ENCODE data around the gene LFNG.
A peak's percentile ranks its signal among the peaks of the same experiment; 100 is the strongest.
"Not testable (repeated sequence)": the region's sequence is repeated elsewhere in the genome, so short reads cannot be mapped to it uniquely, and the experiment has no call there.

Gene LFNG

DNA sequence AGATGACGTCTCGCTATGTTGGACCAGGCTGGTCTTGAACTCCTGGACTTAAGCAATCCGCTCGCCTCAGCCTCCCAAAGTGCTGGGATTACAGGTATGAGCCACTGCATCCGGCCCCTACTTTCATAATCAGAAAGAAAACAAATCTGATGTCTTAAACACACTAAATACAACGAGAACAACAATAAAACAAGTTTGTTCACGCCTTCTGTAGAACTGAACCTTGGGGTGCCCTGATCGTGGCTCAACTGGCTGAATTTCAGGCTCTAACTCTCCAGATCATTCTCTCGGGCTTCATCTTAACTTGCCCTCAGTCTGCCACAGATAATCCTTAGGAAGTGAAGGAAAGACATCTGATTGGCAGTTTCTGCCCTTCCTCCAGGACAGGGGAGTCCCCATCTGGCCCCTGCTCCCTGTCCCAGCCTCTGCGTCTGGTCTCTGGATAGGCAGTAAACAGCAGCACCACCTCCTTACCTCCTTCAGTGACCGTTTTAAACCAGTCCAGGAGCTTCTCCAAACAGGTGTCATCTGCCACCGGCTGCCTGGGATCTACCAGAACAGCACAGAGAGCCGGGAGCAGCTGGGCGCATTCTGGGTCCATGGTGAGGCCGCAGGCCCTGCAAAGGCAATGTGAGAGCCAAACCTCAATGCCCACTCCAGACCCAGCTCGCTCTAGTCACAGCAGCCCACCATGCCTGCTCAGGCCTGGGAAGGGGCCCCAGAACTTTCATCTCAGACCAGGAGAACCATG lies 34.4 kb downstream of the LFNG start:
- DNase-seq: peak; percentile 32

DNA sequence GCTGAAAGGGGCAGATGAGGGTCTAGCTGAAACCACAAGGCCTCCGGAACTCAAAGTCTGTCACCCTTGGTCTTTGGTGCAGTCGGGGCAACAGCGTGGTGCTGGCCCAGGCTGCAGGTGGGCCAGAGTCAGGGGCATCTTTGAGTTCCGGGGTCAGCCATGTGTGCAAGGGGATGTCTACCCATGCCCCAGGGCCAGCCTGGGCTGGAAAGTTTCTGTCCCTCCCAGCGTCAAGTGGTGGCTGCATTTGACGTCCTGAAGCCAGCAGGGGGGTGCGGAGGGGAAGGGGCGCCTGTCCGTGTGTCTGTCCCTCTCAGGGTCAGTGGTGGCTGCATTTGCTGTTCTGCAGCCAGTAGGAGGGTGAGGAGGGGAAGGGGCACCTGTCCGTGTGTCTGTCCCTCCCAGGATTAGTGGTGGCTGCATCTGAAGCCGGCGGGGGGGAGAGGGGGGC lies 35.1 kb downstream of the LFNG start:
- DNase-seq: no peak

DNA sequence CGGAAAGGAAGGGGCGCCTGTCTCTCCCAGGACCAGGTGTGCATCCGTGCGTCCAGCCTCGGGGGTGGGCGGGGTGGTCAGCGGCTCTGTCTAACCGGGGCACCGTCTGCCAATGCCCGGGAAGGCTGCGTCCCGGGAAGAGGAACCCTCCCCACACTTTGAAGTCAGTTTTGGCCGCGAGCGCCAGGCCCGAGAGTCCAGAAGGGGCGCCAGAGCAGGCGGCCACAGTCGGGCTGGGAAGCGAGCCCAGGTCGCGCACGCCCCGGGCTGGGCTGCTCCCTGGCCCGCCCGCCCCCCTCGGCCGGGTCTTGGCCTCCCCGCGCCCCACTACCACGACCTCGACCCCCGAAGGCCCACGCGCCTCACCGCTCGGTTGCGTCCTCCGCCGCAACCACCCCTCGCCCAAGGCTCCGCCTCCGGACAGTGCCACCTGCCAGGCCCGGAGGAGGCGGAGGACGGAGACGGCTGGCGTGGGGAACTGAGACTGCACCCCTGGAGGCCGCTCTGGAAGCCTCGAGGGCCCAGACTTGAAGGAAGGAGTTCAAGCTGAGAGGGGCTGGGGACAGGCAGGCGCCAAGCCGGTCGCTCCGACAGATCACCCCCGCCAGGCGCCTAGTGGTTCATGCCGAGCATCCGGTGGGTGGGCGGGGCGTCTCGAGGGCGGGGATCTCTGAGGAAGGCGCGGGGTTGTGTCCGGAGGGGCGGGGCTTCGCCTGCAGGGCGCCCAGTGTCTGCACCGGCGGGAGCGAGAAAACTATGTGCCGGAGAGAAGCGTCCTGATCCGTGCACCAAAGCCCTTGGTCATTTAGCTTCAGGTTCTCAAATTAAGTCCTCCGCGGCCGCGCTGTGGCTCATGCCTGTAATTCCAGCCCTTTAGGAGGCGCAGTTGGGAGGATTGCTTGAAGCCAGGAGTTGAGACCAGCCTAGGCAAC lies 35.8 kb downstream of the LFNG start, which contains the start of gene BRAT1:
Gene BRAT1 (minus strand): TSS at position 404 of the 932 bp plus-strand sequence. CDS start 1,093 bp downstream, outside the sequence.
- peak; percentile 89 for DNase-seq

DNA sequence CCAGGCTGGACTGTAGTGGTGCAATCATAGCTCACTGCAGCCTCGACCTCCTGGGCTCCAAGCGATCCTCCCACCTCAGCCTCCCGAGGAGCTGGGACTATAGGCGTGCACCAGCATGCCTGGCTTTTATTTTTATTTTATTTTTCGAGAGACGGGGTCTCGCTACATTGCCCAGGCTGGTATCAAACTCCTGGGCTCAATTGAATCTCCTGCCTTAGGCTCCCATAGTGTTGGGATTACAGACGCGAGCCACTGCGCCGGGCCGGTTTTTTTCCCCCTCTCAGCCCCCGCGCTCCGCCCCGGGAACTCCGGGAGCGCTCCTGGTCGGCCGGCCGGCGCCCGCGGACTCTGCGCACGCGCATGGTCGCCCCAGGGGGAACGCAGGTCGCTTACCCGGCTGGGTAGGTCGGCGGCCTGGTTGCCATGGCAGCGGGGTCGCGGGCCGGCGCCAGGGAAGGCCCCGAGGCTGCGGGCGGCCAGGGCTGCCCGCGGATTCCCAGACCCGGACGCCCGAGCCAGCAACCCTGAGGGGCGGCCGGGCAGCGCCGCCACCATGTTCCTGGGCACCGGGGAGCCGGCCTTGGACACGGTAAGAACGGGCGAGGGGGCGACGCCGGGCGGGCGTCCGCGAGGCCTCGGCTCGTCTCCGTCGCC lies 39.2 kb downstream of the LFNG start, which contains the start of gene IQCE:
Gene IQCE (plus strand): TSS at position 351 of the 654 bp plus-strand sequence. CDS start 203 bp downstream, at position 554.
- peak; percentile 70 for DNase-seq

DNA sequence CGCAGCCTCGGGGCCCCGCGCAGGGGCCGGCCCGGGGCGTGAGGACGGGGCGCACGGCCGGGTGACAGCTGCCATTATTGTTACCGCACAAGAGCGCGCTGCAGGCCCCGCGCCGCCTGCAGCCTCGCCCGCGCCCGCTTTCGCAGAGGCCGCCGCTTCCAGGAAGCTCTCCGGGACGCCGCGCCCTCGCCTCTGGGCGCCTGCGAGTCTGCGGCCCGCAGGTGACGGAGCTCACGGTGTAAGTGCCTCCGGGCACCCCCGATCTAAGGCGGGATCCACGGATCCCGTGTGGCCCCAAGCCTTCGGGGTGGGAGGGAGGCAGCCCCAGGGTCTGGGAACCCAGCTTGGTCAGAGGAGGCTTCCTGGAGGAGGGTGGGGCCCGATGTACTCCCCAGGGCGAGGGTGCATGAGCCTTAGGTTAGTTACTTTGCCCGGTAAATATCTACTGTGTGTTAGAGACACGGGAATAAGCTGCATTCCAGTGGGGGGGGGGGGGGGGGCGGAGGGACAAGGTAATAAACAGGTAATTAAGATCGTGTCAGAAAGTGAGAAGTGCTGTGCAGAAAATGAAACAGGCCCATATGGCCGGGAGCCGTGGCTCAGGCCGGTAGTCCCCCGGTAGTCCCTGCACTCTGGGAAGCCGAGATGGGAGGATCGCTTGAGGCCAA lies 39.8 kb downstream of the LFNG start:
- DNase-seq: no peak

DNA sequence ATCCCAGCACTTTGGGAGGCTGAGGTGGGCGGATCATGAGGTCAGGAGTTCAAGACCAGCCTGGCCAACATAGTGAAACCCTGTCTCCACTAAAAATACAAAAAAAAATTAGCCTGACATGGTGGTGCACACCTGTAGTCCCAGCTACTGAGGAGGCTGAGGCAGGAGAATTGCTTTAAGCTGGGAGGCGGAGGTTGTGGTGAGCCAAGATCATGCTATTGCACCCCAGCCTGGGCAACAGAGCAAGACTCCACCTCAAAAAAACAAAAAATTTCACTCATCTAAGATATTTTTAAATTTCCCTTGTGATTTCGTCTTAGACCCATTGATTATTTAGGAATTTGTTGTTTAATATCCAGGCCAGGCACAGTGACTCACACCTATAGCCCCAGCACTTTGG lies 44.4 kb downstream of the LFNG start:
- DNase-seq: not testable (repeated sequence)

DNA sequence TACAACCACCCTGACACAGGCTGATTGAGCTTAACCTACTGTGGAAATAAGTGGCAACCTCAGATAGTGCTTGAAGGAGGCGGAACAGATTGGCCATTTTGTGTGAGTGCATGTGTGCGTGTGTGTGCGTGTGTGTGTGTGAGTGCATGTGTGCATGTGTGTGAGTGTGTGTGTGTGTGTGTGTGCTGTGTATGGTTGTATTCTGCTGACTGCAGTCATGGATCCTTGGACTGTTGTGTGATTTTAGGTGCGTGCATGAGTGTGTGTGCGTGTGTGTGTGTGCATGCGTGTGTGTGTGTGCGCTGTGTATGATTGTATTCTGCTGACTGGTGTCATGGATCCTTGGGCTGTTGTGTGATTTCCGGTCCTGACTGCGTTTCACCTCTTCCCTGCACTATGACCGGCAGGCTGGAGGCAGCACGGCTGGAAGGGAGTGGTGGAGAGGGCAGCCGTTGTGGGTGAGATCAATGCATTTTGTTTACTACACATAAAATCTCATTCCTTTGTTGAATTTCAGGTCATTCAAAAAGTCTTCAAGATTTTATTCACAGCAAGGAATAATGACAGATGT lies 45.5 kb downstream of the LFNG start:
- no peak for DNase-seq

DNA sequence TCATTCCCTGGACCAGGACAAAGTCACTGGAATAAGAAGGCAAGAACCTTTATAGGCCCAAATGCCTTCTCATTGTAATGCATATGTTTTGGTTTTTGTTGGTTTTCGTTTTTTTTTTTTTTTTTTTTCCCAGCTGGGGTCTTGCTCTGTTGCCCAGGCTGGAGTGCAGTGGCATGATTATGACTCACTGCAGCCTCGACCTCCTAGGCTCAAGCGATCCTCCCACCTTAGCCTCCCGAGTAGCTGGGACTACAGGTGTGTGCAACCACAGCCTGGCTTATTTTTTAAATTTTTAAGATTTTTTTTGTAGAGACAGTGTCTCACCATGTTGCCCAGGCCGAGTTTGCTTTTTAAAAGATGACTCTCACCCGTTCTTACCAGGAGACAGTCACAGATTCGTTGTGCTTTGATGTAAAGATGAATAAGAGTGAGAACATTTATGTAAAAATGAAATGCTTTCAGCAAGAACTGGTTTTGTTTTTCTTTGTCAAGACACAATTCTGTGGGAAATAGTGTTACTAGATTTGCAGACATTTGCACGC lies 46.8 kb downstream of the LFNG start:
- no peak for DNase-seq

DNA sequence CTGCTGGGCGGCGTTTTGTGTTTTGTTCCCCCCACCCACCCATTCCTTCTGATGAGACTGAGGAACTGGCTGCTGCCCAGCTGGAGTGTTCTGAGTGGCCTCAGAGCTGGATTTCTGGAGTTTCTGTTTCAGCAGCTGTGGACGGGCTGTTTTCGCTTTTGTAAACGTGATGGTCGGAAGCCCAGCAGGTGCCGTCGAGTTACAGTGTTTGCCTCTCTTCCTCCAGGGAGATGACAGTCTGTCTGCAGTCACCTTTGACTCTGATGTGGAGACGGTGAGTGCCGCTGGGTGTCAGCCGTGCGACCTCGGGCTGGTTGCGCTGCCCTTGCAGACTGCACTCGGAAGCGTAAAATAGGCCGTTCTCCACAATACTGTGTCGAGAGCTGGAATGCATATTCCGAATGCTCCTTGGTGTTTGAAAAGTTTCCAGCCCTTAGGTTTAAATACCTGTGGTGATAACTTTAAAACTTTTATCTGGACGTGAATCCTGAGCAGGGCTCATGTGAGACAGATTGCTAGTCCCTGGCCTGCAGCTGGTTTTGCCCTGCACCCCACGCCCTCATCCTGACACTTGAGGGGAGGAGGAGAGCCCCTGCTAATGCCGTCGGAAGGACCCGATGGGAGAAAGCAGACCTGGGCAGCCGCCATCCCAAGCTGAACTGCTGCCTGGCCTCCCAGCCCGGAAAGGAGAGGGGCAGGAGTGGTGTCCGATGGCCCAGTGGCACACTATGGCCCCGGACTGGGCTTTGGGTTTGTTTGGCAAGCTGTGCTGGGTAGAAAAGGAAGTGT lies 47.5 kb downstream of the LFNG start:
- DNase-seq: no peak

DNA sequence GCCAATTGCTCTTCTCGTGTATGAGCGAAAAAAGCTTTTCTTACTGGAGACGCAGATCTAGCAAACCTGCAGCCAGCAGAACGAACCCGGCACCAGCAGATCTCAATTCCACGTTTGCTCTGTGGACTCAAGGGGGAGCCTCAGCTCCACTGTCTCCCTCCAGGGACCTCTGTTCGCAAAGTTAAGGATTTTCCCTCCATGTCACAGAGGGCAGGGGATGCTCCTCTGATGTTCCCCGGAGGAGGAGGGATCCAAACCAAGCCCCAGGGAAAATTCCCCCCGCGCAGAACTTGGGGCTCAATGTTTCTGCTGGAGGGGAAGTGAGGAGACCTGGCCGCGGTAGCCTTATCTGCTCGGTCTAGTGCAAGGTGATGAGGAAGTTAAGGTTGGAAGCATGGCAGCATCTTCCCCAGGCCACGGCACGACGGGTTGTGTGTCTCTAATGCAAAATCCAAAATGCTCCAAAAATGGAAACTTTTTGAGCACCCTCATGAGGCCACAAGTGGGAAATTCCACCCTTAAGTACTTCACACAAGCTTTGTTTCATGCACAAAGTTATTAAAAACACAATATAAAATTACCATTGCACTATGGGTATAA lies 48.2 kb downstream of the LFNG start:
- no peak for DNase-seq

DNA sequence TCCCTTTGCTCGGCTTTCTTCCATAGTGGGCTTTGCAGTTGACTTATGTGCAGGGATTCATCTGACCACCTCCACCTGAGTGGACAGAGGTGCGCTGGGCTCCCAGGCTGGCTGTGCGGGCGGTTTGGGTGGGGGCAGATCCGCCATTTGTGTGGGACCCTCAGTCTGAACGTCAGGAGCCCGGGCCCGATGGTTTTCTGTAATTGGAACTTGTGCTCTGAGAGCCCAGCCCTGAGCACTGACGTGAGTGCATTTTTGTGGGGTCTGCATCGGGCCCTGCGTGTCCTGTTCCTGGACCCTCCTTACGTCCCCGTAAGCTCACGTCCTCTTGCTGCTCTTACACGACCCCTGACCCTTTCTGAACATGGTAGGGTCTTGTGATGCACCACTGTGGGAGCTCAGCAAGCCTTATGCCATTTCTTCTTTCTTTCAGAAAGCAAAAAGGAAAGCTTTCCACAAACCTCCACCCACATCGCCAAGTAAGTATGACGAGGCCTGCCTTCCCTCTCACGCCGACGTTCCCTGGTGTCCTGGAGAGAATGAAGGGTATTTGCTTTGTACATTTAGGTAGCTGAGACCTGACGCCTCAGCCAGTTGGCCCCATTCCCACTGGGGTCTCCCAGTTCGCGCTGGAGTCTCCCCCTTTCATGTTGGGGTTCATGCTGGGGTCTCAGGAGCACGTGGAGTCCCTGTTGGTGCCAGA lies 49.1 kb downstream of the LFNG start:
- DNase-seq: no peak

DNA sequence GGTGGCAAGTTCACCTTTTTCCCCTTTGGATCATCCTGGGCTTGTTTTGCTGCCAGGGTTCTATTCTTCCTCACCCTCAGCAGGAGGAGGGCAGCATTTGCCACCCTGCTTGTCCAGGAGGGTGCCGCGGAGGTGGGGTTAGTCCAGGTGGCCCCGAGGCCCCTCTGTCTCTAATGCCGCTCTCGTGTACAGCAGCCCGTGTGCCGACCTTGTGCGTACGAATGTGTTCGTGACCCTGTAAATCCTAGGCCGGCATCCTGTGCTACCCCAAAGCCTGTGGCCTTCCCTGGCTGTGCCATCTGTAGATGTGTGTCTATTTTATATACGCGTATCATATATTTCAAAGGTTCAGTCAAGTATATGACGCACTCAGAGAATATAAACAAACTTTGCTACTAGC lies 49.8 kb downstream of the LFNG start:
- no peak for DNase-seq

DNA sequence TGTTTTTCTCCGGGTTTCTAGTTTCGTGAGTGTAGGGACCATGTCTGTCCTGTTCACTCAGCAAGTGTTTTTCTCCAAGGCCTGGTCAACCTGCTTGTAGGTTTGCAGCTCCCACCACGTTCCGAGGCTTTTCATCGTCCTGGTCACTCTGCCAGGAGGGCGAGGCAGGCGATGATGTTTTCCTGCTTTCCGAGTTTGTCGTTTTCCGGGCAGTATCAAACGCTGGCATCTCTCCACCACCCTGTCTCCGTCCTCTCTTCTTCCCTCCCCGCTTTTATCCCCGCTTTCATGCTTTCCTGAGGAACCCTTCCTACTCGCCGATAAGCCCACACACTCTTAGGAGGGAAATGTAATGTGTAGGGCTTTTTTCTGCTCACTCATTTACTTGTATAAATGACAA lies 50.4 kb downstream of the LFNG start:
- no peak for DNase-seq

DNA sequence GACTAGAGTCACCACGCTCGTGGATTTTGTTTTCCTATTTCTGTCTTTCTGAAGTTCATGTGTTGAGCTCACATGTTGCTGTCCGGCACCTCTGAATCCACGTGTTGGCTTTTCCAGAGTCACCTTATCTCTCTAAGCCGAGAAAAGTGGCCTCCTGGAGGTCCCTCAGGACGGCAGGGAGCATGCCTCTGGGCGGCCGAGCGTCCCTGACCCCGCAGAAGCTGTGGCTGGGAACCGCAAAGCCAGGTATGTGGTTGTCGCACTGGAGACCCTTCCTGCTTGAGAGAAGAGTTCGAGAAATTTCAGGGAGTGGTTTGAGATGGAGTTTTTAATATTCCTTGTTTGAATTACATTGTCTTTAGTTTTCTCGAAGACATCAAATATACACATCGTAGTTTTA lies 51.8 kb downstream of the LFNG start:
- DNase-seq: no peak

DNA sequence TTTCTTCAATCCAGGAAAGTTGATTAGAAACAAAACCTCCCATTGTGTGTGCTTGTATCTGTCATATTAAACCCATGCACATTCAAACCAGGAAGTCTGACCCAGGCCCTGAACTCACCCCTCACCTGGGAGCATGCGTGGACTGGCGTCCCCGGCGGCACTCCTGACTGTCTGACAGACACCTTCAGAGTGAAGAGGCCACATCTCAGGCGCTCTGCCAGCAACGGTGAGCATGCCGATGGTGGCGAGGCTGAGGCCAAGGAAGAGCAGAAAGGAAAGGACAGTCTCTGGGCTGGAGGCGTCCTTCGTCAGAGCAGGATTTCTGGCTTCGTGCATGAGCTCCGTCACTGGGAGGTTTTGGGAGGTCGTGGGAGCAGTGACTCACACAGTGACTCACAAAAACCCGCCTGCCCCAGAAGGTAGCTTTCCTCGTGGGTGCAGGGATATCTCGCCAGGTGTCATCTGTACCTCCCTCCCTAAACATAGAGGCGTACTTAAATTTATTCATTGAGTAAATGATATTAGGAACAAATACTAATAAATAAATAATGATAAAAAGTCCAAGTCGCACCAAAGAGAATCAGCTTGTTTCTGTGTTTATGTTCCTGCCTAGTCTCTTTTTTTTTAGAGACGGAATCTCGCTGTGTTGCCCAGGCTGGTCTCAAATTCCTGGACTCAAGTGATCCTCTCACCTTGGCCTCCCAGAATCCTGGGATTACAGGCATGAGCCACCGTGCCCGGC lies 52.7 kb downstream of the LFNG start:
- DNase-seq: peak; percentile 9

DNA sequence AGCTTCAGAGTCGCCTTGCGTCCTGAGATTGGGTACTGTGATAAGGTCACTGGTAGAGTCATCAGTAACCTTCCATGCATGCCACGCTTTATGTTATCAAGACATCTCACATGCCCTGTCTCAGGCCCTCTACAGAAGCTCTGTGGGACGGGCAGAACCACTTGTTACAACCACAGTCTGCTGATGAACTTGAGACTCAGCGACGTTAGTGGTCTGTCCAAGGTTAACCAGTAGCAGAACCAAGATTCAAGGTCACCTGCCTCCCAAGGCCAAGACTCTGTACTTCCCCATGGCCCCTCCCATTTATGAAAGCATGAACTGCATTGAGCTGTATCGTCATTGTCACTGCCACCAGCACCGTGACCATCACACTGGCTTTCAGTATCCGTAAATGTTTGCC lies 54.2 kb downstream of the LFNG start:
- DNase-seq: no peak

DNA sequence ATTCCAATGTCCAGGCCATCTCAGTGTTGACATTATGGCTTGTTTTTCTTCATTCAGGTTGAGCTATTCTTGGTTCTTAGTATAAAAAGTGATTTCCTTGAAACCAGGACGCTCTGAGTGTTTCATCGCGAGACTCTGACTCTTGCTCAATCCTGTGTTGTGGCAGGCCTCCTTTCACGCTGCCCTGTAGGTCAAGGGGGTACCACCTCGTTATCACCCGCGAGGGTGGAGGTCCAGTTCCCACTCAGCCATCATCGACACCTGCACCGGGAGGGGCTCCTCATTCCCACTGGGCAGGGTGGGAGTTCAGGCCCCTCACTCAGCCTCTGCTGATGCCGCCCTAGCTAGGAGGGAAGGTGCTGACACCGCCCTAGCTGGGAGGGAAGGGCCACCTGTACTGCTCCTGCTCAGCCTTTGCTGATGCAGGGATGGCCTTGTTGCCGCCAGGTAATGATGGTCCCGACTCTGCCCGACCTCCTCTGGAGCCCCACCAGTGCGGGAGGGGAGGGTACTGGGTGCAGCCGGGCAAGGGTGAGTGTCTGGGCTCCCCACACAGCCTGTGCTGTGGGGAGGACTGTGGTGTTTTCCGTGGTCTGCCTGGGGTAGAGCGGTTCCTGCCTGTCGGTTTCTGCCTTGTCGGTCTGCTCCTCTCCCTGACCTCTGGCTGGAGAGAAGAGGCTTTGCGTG lies 55.6 kb downstream of the LFNG start:
- no peak for DNase-seq

DNA sequence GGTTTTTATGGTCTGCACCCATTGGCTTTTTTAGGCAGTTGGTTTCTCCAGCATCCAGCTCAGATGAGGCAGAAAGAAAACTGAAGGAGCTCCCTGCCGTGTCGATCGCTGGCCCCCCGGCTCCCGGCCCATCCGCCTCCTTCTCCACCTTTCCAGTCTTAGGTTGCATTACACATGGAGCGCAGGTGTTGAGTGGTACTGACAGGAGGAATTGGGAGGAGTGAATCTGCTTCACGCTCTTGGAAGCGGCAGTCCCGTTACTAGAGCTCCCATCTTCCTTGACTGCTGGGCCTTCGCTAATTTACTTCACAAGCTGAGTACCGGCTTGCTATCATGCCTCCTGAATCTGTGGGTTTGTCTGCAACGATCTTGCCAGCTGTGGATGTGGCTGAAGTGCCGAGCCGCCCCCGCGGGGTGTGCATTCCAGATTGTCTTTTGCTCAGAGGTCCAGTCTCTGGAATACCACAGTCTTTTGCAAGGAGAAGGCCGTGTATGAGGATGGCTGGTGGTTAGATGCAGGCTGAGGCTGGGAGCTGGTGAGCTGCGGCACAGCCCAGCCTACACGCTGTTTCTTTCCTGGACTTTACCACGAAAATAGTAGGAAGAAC lies 56.3 kb downstream of the LFNG start:
- DNase-seq: no peak

All from NCI-H526 treated with DMSO at 0.1 percent for 48 hours (cell line).